Stimulated activated CD4-positive, alpha-beta T cell treated with anti-CD3 and anti-CD28 coated beads, Interleukin-15, amount 100 ng/mL, for 1 hour (primary cell): ENCODE measurements around the gene HMX2.

Experiments
- DNase-seq, 2 donors: peaks; one replicate each; pipeline ENCODE4 v3.0.0-alpha.2; 2020; ENCODE audit warnings: low read depth in 1 of 2, low spot score in 1 of 2

The HMX2 gene

DNA sequence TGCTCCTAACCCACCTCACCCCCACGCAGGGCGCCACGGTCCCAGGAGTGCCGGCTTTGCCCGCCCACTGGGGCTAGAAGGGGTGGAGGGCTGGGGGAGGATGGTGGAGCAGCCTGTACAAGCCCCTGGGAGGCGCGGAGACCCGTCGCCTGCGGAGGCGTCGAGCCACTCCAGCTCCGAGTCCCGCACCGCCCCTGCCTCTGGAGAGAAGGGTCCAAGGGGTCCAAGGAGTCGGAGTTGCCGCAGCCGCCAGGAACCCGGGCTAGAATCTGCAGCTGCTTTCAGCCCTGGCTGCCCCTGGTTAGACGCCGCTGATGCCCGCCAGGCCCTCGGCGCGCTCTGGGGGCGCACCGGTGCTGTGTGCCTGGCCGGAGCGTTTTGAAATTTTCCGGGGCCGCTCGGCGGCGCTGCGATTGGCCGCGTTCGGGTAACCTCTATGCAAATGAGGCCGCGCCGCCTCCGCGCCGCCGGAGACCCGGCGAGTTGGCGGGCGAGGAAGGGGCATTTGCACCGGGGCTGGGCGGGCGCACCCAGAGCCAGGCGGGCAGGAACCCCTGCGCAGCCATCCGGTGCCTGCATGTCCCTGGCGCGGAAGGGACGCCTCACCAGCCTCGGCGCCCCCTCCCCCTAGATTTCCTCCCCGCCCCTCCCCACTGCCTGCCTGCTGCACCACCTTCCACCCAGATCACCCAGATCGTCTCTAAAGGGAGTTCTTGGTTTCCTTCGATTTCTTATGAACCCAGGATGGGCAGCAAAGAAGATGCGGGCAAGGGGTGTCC is at the start of gene HMX2:
Gene HMX2 (plus strand): TSS at position 502 of the 779 bp plus-strand sequence. CDS start 243 bp downstream, at position 745.
- no peak for DNase-seq

DNA sequence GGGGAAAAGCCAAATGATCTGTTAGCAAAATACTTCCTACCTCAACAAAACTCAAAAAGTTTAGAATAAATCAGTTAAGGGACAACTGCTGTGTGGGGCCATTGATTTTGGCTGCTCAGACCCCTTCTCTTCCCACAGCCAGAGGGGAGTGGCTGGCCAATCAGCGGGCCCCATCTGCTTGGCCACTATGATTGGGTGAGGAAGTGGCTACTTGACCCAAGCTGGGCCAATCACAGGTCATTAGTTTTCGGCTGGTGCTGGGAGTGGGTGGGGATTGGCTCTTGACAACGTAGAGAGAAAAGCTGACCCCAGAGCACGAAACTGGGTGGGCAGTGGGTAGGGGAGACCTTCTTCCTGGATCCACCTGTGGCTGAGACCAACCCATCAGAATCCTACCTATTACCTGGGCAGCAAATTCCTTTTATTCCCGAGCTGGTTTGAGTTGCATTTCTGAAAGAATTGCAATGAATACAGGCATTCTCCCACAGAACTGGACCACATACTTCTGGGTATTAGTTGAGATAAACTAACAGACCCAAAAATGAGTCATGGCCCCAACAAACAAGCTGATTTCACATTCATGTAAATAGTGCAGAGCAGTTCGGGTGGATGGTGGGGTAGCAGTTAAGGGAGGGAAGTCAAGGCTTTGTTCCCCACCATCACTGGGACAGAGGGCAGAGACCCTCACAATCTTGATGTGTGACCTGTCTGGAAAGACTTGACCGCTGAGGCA is 47.7 kb upstream of the HMX2 start:
- DNase-seq = no peak

- no peak for DNase-seq
These were observed 46.1 kb upstream of the HMX2 start for GRCh38 chr10:123101872-123102271.

DNA sequence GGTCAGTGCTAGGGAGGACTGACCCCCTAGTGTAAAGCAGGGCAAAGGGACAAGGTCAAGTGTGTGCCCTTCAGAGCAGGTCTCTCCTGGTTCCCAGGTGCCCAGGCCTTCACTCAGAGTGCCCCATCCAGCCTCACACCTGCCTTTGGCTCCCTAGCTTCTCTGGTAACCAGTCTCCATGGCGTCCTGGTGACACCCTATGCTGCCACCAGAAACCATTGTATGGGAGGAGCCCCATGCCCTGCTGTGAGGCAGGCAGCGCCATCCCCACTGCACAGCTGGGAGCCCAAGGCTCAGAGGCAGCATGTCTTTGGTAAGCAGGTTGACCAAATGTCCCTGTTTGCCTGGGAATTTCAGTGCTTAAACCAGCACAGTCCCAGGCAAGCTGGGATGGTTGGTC is 45.3 kb upstream of the HMX2 start:
- no peak for DNase-seq

DNA sequence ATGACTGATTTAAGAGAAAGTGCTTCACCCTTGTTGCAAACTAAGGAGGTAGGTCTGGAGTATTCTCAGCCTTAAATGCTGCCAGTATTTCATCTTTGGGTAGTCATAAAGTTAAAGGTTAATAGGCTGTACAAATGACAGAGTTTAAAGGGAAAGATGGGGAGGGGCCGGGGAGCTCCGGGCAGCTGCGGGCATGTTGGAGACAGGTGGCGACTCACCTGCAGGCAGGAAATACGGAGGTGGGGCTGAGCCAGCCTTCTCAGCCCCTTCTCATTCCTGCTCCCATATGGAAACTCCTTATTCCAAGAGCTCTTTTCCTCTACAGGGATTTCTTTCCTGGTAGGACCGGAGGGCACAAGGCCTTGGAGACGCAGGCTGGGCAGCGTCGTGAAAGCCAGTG is 44.0 kb upstream of the HMX2 start:
- no peak for DNase-seq

DNA sequence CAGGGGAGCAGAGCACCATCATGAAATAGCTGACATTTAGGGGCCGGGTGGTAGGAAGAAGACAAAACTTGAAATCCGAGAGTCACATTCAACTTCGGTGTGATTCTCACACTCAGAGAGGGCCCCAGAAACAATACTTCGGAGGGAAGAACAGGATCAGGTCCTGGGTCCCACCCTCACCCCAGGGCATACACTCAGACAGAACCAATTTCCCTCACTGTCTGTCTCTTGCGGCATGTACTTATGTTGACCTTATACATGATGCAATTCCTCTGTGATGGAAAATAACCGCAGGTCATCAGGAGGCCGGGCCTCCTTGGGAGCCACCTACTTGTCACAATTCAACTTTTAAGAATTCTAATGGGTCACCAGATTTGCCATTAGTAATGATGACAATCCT is 38.5 kb upstream of the HMX2 start:
- DNase-seq = no peak

GRCh38 chr10:123117644-123118417 is 30.1 kb upstream of the HMX2 start:
- DNase-seq = no peak

DNA sequence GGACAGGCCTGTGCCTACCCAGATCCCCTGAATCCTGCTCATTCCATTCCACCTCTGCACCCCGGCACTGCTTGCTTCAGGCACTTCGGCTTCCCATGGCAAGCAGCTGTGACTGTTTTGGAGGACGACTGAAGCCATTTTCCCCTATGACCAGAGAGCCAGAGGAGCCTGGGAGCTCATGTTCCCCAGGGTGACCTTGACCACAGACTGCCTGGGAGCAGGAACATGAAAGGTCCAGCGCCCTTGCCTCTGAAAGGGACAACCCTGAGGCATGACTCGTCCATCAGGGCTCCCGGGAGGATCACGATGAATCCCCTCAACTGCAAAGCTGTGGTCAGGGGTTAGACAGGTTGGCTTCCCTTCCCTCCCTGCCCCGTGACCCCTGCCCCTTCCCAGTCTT is 28.9 kb upstream of the HMX2 start:
- no peak for DNase-seq

GRCh38 chr10:123126246-123126645 is 21.7 kb upstream of the HMX2 start:
- no peak for DNase-seq

- no peak for DNase-seq
These were observed 18.2 kb upstream of the HMX2 start for GRCh38 chr10:123129618-123130271.

DNA sequence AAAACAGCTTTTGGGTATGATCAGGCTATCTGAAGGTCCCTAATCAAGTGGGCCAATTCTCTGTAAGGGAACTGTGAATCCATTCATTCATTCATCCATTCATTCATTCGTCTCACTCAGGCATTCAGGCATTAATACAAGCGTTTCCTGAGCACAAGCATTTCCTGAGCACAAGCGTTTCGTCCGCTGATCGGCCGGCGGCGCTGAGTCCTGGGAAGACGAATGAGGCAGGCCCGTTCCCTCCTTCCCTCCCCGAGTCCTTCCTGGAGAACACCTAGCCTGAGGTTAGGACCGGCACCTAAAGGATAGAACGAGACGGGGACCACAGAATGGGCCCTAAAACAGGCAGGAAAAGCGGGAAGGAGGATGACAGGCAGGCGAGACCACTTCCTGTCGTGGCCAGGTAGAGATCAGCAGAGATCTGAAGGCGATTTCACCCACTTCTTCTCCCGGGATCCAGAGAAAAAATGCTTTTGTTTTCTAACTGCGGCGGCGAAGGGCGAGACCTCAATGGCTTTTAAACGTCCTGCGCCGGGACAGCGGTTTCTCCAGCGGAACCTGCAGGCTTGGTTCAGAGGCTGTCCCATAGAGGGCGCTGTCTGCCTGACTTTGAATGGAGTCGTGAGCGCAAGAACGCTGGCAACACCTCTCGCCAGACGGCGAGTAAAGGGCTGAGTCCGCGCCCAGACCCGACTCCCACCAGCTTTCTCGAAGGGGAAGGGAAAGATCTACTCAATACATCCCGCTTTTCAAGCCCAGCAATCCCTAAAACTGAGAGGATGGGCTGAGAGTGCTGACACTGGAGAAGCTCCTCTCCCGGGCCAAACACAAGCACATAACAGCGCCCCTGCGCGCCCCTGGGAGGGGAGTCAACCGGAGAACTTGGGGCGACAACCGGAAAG is 15.1 kb upstream of the HMX2 start:
- DNase-seq = peak; percentile 67 to 75

GRCh38 chr10:123133541-123134342 is 14.2 kb upstream of the HMX2 start:
- no peak for DNase-seq

- DNase-seq = no peak
These were observed 13.5 kb upstream of the HMX2 start for GRCh38 chr10:123134343-123134914.

GRCh38 chr10:123134915-123135414 is 13.0 kb upstream of the HMX2 start:
- no peak for DNase-seq

DNA sequence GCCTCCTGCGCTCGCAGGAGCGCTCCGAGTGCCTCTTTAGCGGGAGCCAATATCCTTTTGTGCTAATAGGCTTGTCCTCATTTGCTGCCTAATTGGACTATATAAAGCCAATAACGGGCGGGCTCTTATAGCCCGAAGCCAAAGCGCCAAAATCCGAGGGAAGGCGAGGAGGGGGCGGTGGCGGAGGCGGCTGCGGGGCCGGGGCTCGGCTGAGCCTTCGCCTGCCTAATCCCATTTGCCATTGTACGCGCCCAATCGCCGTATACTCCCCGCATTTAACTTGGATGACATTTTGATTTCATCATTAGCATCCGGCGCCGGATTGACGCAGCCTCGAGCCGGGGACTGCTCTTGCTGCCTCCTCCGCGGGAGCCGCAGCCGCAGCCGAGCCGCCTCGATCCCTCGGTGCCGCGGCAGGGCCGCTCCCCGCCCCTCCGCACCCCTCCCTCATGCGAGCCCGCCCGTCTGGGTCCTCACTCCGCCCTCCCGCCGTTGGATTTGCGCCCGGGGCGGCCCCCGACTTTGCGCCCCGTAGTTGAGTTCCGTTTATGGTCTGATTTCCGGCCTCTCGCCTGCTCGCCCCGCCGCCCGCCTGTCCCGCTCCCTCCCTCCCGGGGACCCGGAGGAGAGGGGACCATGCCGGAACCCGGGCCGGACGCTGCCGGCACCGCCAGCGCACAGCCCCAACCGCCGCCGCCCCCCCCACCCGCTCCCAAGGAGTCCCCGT is 12.4 kb upstream of the HMX2 start, which contains the start of gene HMX3:
Gene HMX3 (plus strand): TSS at position 556 of the 727 bp plus-strand sequence. CDS start 81 bp downstream, at position 637.
- no peak for DNase-seq

DNA sequence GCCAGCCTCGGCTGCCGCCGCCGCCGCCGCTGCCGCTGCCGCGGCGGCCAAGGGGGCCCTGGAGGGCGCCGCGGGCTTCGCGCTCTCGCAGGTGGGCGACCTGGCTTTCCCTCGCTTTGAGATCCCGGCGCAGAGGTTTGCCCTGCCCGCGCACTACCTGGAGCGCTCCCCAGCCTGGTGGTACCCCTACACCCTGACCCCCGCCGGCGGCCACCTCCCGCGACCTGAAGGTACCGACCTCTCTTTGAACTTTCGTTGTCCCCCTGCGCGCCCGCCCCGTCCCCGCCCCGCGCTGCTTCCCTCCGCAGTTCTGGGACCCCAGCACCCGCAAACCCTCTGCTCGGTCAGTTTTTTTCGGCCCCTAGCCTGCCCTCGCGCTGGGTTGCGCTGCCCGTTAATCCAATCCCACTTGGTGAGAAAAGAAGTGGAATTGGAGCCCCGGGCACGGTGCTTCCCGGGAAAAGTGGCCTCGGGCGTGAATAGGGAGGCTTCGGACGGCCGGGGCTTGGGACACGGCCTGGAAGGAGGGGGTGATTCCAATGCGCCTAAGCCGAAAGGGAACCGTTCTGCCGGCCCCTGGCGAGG is 11.6 kb upstream of the HMX2 start:
- DNase-seq = no peak

DNA sequence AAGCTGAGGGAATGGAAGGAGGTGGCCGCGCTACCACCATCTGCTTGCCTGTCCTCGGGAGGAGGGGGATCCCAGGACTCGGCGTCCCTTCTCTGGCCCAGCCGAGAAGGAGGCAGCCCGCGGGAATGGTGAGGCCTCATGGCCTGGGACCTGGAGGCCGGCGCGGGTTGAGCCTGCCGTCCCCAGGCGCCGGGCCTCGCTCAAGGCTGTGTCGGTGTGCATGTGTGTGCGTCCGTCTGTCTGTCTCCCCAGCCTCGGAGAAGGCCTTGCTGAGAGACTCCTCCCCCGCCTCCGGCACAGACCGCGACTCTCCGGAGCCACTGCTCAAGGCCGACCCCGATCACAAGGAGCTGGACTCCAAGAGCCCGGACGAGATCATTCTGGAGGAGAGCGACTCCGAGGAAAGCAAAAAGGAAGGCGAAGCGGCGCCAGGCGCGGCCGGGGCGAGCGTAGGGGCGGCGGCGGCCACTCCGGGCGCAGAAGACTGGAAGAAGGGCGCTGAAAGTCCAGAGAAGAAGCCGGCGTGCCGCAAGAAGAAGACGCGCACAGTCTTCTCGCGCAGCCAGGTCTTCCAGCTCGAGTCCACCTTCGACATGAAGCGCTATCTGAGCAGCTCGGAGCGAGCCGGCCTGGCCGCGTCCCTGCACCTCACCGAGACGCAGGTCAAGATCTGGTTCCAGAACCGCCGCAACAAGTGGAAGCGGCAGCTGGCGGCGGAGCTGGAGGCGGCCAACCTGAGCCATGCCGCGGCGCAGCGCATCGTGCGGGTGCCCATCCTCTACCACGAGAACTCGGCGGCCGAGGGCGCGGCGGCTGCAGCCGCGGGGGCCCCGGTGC is 10.9 kb upstream of the HMX2 start:
- no peak for DNase-seq
